HG02571 (cell line): ENCODE data around the gene MDC1.
A peak's percentile ranks its signal among the peaks of the same experiment; 100 is the strongest.

Experiments
- ATAC-seq: cut with Tn5 transposase; IDR thresholded peaks from one replicate; pipeline ENCODE4 v1.9.1; 2021; ENCODE audit warnings: mild to moderate bottlenecking, moderate library complexity; ENCODE audit not compliant: unreplicated experiment

The MDC1 gene

DNA sequence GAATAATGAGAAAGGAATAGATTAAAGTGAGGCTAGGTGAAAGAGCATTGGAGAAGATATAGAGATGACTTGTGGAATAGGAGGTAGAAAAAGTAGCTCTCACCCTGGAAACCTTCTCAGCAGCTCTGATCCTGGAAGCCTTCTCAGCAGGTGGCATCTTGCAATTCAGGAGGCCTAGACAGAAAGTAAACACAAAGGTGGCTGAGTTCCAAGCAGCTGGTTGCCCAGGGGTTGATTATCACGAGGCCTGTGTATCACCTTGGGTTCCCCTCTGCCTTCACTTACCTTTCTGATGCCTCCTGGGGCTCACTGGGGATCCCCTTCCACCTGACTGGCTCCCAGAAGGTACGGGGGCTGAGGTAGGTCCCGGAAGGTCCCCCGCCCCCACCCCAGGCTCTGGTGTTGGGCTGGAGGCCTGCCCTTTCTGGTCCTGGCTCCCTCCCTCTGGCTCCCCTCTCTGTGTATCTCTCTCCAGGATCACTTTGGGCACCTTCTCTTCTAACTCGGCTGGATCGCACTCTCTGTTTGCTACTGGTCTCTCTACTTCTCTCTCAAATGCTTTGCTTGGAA lies 9.7 kb downstream of the MDC1 start:
- no peak for ATAC-seq

DNA sequence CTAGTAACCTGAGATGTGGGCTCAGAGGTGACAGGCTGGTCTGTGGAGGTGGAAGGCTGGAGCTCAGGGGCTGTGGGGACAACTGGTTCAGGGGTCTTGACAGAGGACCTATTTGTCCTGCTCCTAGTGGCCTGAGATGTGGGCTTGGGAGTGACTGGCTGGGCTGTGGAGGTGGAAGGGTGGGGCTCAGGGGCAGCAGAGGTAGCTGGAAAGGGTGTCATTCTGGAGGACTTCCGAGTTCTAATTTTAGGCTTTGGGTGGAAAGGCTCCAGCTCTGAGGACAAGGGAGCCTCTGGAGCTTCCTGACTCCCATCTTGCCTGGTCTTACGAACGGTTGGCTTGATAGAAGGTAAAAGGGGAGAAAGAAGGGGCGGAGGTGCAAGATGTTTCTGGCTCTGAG lies 11.5 kb downstream of the MDC1 start:
- no peak for ATAC-seq

DNA sequence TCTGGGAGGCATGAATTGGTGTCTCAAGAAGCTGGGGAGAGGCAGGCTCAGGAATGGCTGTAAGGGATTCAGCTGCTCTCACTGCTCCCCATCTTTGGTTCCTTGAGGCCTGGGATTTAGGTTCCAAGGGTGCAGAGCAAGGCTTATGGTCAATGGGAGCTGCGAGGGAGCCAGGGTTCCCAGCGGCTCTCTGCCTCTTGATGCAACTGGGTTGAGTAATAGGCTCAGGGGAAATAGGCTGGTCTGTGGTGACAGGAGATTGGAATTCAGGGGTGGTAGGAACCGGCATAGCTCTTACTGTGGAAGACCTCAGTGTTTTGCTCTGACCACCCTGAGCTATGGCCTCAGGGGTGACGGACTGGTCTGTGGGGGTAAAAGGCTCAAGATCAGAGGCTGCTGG lies 13.3 kb downstream of the MDC1 start:
- no peak for ATAC-seq

DNA sequence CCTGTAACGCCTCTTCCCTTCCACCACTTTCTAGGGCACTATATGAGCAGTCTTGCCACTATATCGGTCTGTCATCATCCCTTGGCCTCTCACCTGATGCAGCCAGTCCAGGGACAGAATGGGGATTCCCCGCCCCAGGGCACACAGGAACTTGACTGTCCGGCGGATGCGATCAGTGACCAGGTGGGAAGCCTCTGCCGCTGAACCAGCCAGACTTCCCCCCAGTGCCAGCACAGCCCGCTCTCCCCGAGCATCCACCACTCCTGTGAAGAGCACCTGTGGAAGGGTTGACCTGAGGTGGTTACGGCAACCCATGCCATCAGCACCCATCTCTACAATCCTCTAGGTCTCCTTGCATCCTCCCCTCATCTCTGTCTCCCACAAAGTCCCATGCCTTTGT lies 14.1 kb downstream of the MDC1 start:
- ATAC-seq: no peak

DNA sequence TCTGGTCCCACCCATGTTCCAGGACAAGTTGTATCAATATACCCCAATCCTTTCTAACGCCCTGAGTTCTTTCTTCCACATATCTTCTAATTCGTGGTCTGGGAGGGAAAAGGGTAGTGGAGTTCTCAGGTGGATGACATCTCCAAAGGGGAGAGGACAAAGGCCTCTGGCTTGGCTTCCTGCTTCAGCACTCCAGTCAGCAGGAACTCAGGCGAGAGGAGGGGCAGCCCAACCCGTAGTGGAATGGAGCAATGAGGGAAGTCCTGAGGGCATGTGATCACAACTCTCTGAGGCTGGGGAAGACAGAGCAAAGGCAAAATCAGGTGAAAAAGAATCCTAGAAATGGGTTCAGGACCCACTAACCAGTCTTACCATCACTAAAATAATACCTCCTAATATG lies 16.7 kb downstream of the MDC1 start:
- ATAC-seq: no peak

DNA sequence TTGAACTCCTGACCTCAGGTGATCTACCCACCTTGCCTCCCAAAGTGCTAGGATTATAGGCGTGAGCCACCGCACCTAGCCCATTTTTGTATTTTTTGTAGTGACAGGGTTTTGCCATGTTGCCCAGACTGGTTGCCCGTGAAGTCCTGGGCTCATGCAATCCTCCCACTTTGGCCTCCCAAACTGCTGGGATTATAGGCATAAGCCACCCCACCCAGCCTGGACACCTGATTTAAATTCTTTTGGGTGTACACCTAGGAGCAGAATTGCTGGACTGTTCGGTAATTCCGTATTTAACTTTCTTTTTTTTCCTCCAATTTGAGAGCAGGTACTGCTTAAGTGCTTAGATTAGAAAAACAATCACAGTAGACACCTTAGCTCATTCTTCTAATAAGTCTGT lies 20.6 kb downstream of the MDC1 start:
- no peak for ATAC-seq

DNA sequence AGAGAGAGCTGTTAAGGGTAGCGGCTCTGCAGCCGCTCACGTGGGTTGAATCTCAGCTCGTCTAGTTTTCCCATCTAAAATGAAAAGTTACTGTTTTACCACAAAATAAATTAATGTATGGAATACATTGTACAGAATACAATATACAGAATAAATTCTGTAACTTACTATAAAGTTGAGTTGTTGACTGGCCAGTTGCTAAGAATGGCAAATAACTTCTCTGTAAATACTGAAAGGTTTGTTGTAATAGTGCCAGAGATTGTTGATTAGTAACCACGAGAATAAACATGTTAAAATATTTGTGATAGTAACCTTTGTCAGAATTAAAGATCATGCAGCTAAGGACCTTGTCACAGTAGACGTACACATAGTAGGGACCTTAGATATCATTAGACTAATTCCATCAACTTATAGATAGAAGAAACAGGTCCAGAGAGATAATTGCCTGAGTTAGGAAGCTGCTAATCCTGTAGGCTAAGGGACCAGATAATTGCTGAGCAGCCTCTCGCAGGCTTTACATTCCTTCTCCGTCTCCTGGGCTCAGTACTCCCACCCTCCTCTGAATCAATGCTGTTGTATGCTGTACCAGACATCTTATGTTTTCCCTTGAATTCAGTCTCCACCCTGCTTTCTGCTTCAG lies 25.8 kb downstream of the MDC1 start:
- ATAC-seq: no peak

DNA sequence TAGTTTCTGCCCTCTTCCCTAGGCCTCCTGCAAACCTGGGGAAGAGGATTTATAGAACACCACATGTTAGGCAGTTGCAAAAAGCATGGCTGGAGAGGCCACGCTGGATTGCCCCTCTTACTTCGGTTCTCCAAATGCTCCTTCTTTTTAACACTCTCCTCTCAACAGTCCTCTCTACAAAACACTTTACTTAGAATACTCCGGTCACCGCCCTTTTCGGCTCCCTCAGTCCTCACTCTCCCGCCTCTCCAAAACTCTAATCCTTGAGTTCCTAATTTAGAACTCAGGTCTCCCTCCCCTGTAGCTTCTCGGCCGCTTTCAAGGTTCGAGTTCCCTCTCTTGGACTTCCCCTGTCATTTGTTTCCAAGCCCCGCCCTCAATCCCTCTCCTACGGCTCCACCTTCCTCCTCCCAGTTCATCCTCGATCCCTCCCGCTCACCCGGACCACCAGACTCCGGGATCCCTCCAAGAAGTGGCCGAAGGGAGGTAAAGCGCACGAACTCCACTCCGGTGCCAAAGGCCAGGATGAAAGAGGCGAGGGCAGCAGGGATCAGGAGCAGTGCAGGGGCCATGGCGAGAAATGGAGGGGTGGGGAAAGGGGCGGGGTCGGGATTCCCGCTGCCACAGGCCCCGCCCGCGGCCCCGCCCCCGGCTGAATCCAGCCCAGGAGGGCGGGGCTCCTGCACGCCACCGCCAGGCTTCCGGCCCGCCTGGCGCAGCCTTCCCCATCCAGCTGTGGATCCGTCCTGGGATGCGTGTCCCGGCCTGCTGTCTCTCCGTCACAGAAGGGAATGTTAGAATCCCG lies 26.5 kb downstream of the MDC1 start, which contains the start of gene NRM:
TSS of gene NRM (minus strand) at position 582 of the 805 bp plus-strand sequence. CDS start at position 572, 10 bp downstream.
- ATAC-seq: no peak

DNA sequence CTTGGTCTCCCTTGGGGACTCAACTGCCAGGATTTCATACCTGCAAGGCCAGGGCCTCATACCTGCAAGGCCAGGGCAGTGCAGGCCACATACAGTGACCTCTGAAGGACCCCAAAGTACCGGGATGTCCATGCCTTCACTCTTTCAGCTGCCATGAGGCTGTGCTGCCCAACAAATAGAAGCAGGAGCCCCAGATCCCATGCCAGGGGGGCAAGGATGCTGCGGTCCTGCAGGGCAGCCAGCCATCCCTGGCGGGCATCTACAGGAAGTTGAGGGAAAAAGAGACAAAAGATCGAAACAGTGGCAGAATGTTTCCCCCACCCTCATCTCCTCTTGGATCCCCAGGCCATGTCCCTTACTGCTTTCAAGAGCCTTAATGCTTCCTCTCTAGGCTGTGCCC lies 27.1 kb downstream of the MDC1 start:
- ATAC-seq: no peak

DNA sequence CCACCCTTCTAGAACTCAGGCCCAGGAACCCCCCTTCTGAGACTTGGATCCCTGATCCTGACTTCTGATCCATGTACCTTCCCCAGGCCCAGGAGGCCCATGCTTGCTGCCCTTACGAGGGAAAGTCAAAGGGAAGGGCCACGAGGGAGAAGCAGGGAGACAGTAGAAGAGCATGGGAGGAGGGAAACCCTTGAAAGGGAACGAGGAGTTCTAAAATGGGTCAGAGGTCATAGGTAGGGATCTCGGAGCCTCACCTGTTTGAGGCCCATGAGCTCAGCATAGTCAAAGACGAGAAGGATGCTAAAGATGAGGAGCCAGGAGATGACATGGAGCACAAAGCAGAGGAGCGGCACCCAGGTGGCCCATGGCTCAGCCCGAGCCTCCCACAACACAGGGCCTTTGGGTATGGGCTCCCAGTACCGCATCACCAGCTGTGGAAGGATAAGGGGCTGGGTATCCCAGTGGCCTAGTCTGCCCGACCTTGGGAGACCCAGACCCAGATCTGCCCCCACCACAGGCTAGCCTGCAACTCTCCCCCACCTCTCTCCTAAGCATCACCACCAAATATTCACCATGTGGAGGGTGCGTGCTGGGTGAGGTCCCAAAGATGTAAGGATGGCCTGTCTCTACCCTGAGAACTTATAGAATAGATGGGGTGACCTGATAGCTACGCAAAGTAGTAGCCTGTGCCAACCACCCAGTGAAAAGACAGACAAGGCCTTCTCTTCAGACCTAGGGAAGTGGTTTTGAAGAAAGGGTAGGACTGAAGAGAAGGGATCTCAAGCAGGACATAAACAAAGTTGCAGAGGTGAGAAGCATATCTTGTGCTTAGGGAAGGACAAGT lies 27.8 kb downstream of the MDC1 start:
- no peak for ATAC-seq

DNA sequence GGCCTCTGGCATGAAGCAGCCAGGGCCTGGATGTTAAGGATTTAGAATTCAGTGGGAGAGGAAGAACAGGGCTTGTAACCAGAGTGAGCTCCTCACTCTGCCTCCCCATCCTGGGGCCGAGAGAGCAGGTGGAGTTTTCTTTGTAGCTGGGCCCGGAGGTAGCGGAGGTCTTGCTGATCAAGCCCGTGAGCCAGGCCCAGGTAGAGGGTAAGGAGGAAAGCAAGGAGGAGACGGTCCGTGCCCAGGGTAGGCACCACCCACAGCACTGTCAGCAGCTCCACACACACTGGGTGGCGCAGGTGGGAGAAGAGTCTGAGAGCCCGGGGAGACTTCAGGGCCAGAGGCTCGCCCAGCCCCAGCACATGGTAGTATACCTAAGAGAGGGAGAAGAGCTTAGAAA lies 28.5 kb downstream of the MDC1 start:
- no peak for ATAC-seq

DNA sequence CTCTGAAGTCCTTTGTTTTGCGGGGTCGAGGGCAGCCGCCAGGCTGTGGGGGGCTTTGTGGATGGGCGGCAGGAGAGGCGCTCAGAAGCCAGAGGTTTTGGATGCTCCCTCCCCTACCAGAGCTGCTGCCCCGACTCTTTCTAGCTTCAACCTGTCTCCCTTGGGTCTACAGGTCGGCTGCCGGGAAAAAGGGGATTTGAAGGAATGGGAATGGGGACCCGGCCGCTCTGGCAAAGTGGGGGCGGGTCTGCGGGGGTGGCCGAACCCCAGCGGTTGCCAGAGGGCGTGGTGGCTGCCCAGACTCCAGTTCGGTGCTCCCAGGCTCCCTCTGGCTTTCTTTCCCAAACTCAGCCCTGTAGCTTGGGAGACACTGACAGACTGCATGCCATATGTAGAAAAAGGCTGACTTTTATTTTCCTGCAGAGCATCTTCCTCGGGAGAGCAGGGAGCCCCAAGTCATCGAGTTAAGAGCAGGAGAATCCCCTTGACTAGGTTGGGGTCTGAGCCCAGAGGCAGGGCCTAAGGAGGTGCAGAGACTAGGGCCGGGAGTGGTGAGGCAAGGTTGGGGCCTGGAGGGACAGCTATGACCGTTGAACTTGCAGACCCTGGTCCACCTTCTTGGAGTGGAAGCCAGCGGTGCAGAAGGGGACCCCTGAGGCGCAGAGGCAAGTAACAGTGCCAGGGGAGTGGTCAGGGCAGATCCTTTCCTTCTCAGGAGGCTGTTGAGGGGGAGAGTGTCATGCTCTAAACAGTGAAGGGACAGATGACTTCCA lies 29.2 kb downstream of the MDC1 start:
- no peak for ATAC-seq

DNA sequence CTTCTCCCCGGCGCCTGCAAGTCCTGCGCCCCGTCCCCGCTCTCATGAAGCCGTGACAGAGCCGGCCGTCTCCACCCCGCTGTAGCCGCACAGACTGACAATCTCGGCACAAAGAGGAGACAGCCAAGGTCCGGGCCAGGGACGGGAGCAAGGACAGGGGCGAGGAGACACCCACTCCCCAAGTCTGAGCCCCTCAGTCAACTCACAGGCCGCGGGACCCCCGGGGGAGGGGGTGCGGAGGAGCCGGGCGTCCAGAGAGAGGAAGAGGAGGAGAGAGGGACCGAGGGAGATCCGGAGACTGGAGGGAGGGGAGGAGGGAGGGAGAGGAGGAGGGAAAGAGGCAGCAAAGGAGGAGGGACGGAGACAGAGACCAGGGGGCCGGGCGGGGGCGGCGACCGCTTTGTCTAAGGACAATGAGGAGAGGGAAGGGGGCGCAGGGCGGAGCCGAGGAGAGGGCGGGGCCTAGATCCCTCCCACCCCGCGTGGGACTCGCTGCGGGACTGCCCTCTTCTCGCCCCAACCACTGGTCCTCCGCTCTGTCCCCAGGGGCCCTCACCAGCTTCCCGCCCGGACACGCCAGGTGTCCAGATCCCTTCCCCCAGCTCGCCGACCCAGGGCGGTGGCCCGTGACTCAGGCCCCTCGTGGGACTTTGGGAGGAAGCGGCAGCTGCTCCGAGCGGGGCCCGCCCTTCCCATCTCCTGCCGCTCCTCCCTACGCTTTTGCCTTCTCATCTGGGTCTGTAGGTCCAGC lies 30.0 kb downstream of the MDC1 start:
- ATAC-seq: peak; percentile 42

DNA sequence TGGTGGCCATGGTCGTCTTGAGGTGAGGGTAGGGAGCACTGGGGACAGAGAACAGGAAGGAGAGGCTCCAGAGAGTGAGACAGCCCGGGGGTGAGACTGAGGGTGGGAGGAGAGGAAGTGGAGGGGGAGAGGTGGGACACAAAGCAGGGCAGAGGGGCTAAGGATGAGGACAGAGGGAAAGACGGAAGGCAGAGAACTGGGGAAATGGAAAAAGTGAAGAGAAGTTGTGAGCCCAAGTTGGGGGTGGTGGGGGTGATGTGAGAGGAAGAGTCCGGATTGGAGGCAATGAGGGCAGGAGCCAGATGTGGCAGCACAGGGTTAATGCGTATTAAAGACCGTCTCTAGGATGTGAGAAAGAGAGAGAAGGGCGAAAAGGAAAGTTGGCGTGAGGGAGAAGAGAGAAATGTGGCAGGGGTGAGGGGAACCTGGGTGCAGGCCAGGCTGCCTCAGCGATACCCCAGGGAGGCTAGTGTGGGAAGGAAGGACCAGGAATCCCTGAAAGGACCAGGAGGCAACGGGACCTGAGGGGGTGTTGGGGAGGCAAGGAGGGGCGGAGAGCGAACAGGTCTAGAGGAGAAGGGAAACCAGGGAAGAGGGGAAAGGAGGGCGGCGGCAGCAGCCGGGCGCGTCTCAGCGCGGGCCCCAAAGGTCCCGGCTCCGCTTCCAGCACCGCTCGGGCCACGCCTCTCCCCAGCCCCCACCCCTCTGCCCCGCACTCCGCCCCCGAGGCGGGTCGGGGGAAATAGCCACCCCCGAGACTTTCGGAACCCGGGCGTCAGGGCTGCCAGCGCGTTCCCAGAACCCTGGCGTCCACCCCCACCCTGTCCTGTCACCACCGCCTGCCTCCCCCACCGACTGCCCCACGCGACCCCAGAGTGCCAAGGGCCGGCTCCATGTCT lies 30.8 kb downstream of the MDC1 start, which contains the start of gene PPP1R18:
TSS of gene PPP1R18 (minus strand) at position 637 of the 899 bp plus-strand sequence. CDS start at position 10, 627 bp downstream.
- no peak for ATAC-seq

DNA sequence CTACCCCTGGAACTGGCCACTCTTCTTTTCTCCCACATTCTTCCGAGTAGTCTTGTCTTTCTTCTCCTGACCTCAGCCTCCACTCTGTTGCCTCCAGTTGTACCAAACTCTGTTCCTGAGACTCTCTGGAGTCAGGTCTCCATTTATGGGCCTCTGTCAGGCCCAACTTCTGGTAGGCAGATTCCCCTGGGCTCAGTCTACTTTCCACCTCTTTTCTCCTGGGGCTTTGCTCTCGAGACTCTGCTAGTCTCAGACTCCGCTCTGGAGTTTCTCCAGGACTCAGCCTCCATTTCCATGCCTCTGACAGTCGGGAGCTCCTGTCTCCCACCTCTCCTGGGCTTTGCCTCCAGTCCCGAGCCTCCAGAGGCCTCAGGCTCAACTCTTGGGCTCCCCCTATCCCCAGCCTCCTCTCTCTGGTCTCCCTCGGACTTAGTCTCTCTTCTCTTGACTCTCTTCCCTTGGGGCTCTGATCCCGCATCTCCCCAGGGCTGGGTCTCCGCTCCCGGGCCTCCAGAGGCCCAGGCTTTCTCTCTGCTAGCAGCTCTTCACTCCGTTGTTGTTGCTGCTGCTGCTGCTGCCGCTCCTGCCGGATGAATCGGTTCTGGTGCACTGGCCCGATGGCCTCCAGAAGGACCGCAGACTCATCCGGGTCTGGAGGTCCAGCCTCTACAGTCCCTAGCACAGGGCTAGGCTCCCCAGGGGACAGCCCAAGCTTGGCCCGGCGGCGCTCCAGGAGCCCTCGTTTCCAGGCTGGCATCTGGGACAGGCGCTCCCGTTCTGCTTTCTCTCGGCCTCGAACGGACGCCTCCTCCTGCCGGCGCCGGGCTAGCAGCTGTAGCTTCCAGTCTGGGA lies 31.7 kb downstream of the MDC1 start:
- no peak for ATAC-seq

DNA sequence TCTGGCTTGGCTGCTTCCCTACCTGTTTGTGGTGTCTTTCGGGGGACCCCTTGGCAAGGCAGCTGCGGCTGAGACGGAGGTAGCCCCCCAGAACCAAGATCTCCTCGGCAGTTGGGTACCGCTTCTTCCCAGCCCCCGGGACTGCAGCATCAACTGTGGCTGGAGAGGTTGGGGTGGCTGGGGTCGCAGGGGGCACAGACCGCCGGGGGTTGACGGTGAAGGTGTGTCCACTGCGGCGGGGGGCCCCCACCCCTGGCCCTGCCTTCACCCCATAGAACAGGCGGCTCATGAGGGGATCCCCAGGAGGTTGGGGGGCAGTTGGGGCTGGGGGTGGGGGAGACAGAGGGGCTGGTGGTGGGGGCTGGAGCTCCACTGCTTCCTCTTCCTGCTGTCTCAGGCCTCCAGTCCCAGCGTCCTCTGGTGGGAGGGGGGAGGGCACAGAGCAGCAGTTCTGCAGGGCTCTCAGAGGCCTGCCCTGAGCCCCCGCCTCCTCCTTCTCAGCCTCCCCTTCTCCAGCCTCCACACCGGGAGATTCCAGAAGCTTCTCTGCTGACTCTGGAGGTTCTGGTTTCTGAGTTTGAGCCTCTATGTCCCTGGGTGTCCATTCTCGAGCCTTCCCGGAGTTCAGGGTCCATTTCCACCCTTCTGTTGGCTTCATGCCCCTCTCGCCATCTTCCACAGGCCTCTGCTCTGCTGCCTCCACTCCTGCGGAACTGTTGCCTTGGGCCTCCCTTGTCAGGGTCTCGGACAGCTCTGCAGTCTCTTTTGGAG lies 32.5 kb downstream of the MDC1 start:
- ATAC-seq: no peak

DNA sequence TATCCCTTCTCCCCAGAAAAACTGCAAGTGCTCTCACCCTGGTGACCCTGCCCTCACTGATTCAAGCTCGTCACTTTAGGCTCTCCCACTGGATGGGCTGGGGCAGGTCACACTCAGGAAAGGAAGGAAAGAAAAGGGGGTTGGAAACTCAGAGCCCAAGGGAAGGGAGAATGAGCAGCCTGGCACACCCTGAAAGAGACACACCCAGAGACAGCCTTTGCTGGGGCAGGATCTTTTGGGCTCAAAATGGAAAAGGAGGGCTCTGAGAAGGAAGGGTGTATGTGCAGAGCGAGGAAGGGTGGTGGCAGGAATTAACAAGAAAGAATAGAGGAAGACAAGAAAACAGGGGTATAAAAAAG lies 33.1 kb downstream of the MDC1 start:
- no peak for ATAC-seq
